ENCODE measurements around the gene STK39. TPM values are rescaled to one million over a fixed set of nuclear protein-coding genes. Genes with fewer than 3 reads are reported as not detected.

STK39 gene
- total RNA-seq, 4 donors from 2014 or later, result 6.4 to 9.0 (median 6.7) TPM

DNA sequence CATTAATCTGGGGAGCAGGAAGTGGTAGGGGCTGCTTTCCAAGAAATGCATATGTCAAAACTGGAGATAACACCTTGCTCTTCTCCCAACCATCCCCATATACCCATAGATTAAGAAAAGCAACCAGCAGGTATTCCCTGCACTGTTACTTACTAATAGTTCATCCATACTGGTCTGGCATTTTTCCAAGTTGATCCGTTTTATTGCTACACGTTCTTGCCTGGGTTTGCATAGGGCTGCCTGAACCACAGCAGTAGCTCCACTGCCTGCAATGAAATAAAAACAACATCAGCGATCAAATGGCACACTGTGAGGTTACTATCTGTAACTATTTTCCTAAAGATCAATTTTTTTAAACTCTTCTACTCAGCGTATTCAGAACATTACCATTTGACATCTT, 65.6 kb downstream of the STK39 start:
- no peaks in the 10 kb centered on the region for H3K36me3 ChIP-seq
- intact Hi-C loops (cut with DNase I), result no loop called here
- no peaks in the 10 kb centered on the region for H3K9me3 ChIP-seq
- H3K4me3 ChIP-seq (replicated peaks in 1 of 3), result no peak overlapping the region
- no peaks in the 10 kb centered on the region for H3K27me3 ChIP-seq
- 71 to 80% methylated on average over 4 of the region's 4 CpGs for WGBS, 2 donors
- DNase-seq, result no peak
- no peak overlapping the region for H3K27ac ChIP-seq
- no peak for TF ChIP-seq POLR2A (IDR thresholded peaks at IDR 0.05)
- TF ChIP-seq, protein P1, sequence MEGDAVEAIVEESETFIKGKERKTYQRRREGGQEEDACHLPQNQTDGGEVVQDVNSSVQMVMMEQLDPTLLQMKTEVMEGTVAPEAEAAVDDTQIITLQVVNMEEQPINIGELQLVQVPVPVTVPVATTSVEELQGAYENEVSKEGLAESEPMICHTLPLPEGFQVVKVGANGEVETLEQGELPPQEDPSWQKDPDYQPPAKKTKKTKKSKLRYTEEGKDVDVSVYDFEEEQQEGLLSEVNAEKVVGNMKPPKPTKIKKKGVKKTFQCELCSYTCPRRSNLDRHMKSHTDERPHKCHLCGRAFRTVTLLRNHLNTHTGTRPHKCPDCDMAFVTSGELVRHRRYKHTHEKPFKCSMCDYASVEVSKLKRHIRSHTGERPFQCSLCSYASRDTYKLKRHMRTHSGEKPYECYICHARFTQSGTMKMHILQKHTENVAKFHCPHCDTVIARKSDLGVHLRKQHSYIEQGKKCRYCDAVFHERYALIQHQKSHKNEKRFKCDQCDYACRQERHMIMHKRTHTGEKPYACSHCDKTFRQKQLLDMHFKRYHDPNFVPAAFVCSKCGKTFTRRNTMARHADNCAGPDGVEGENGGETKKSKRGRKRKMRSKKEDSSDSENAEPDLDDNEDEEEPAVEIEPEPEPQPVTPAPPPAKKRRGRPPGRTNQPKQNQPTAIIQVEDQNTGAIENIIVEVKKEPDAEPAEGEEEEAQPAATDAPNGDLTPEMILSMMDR (IDR thresholded peaks at IDR 0.05), result no peak
- H3K4me1 ChIP-seq, result no peaks in the 10 kb centered on the region

DNA sequence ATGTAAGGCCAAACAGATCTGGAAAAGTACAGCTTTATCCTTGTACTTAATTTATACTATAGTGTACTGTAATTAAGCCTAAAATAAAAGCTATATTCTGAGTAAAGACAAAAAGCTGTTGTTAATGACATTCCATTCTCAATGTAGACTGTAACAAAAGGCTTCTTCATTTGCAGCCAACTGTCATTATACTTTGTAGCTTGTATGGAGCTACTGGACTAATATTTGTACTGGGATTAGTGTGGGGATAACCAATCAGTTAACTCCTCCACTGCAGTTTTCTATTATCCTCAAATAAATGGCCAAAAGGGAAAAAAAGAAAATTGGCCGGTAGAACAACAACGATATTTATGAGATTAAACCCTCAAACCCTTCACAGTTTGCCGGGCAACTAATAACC, 66.5 kb downstream of the STK39 start:
- intact Hi-C loops (cut with DNase I), result no loop called here
- no peak overlapping the region for H3K4me3 ChIP-seq (replicated peaks in 1 of 3)
- no peaks in the 10 kb centered on the region for H3K36me3 ChIP-seq
- DNase-seq, result no peak
- H3K9me3 ChIP-seq, result no peaks in the 10 kb centered on the region
- no peak overlapping the region for H3K27ac ChIP-seq
- TF ChIP-seq POLR2A (IDR thresholded peaks at IDR 0.05), result no peak
- TF ChIP-seq, protein P1 (IDR thresholded peaks at IDR 0.05), result no peak
- H3K4me1 ChIP-seq, result no peaks in the 10 kb centered on the region
- no peaks in the 10 kb centered on the region for H3K27me3 ChIP-seq
- WGBS, 2 donors, result 82 to 91% methylated on average over 3 of the region's 3 CpGs

DNA sequence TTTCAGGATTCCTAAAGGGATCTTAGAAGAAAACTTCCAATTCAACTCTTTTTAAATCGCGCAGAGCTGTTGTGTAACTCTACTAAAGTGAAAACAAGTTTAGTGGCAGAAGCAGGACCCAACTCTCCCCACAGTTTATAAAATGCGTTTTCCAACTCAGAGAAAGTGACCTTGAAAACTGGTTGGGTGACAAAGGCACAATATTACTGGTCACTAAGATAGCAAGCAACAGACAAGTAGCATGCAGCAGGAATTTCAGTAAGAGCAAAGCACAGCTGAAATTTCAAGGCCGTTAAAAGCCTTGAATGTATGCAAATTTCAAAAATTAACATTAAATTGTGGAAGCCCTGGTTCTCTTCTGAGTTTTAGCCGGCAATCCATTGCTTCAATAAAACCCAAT, 66.9 kb downstream of the STK39 start:
- TF ChIP-seq, protein P1 (IDR thresholded peaks at IDR 0.05), result no peak
- Histone ChIP-seq H3K4me3 (replicated peaks in 1 of 3) (no peak overlapping the region), H3K4me1 (no peaks in the 10 kb centered on the region), H3K27ac (no peak overlapping the region), H3K27me3 (no peaks in the 10 kb centered on the region), H3K36me3 (no peaks in the 10 kb centered on the region), H3K9me3 (no peaks in the 10 kb centered on the region)
- DNase-seq, result no peak
- intact Hi-C loops (cut with DNase I), result no loop called here
- 87 to 88% methylated on average over 5 of the region's 5 CpGs for WGBS, 2 donors

DNA sequence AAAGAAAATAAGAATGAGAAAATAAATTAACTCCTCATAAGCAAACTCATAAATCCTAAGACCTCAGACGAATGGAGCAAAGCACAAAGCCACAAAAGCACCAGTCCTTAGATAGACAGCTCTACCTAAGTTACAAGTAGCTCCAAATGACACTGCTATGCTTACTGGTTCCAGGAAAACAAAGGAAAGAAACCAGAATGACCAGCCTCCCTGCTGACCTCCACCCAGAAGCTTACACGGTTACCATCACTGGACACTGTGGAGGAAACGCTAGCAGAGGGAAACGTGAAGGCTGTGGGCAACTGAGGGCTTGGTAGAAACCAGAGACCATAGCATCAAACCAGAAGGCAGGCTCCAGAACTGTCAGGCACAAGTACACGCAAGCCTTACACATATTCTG, 67.8 kb downstream of the STK39 start:
- no peak overlapping the region for H3K4me3 ChIP-seq (replicated peaks in 1 of 3)
- intact Hi-C loops (cut with DNase I), result no loop called here
- H3K36me3 ChIP-seq, result no peaks in the 10 kb centered on the region
- TF ChIP-seq, protein P1 (IDR thresholded peaks at IDR 0.05), result no peak
- no peak for TF ChIP-seq POLR2A (IDR thresholded peaks at IDR 0.05)
- no peaks in the 10 kb centered on the region for H3K27me3 ChIP-seq
- WGBS, 2 donors, result 95 to 97% methylated on average over 5 of the region's 5 CpGs
- no peak overlapping the region for H3K27ac ChIP-seq
- no peaks in the 10 kb centered on the region for H3K9me3 ChIP-seq
- H3K4me1 ChIP-seq, result no peaks in the 10 kb centered on the region
- no peak for DNase-seq

DNA sequence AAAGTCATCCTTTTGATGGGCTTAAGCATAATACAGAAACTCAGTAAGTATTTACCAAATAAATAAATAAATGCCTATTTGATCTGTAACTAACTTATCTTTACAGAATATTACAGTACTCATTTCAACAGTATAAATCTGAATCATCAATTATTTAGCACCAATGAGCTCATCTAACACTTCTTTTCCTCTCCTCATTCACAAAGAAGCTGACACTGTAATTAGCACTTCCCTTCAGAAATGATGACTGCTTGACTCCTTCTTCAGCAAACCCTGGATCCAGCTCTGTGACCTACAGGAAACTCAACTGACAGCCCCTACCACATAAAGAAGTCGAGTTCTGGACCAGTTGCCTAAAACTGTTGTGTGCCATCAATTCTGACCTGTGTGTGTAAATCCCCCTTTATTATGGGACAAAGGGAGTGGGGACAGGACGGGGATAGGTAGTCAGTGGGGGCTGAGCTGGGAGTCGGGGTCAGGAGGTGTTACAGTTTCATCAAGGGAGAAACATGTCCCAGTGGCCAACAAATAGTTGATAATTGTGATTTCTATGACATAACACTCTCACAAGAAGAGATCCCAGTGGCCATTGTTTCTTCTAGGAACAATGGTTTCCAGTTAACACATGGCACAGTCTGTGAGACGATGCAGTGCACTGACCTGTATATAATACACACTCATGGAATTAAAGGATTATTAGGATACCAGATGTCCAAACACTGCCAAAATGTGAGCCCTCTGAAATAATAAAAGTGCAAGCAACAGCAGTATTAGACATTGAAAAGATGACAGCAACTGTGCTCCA, 68.7 kb downstream of the STK39 start:
- TF ChIP-seq, protein P1 (IDR thresholded peaks at IDR 0.05), result no peak
- TF ChIP-seq POLR2A (IDR thresholded peaks at IDR 0.05), result no peak
- H3K27me3 ChIP-seq, result no peaks in the 10 kb centered on the region
- DNase-seq, result no peak
- no peaks in the 10 kb centered on the region for H3K4me1 ChIP-seq
- H3K36me3 ChIP-seq, result no peaks in the 10 kb centered on the region
- 87 to 97% methylated on average over 4 of the region's 4 CpGs for WGBS, 2 donors
- no peak overlapping the region for H3K4me3 ChIP-seq (replicated peaks in 1 of 3)
- no peak overlapping the region for H3K27ac ChIP-seq
- no peaks in the 10 kb centered on the region for H3K9me3 ChIP-seq
- intact Hi-C loops (cut with DNase I), result no loop called here
